NOMO-1 treated with dmso at 0.1 percent for 144 hours (cell line): Measurements from ENCODE around the gene TMEM100.

Source experiments
- DNase-seq: peaks from one replicate; lab custom pipeline; 2025; ENCODE audit not compliant: unreplicated experiment; lab: John Stamatoyannopoulos, UW

Gene TMEM100

GRCh38 chr17:55720919-55721836 lies 1.5 kb downstream of the TMEM100 start:
- no peak for DNase-seq

- DNase-seq = no peak
Observed at GRCh38 chr17:55717898-55718735, 4.5 kb downstream of the TMEM100 start.

- no peak for DNase-seq
Observed at GRCh38 chr17:55717432-55717831, 5.2 kb downstream of the TMEM100 start.

DNA sequence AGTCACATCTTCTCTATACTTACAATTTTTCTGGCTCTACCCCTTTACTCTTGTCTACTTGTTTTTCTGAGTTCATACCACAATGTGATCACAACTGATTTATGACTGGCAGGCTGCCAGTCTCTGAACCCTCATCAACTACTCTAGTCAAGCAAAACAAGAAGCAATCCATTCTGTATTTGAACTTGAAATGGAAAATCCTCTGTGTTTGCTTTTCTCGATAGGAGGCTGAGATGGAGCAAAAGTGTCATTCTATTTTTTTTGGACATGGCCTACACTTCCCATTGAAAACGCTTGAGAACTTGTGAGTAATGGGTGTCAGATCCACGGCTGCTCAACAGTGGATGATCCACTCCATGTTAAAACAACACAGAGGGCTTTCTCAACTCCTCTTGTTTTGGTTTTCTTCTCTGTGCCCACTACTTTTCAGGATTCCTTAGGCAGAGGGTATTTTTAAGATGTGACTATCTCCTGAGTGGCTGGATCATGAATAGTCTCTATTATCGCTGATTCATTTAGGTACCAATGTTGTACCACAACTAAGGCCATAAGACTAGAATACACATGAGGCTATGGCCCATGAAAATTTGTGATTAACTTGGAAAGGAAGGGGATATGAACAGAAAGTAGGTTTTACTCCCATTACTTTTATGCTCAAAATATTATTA lies 11.7 kb downstream of the TMEM100 start:
- no peak for DNase-seq

DNA sequence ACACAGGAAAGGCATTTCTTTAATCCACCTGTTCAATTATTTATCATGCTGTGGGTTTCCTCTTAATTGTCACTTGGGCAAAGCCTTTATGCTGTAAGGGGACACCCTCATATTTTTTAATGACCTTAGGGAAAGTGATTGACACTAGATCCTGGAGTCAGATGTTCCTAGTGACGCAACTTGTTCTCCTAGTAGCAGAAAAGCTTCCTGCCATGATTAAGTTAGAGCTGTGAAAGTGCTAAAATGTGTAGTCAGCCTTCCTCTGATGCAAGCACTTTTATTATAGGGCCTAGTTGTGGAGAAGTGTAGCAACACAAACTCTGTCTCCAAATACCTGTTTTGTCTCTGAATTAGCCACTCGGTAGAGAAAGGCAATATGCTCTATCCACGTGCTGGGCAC lies 12.3 kb downstream of the TMEM100 start:
- peak; percentile 32 for DNase-seq

DNA sequence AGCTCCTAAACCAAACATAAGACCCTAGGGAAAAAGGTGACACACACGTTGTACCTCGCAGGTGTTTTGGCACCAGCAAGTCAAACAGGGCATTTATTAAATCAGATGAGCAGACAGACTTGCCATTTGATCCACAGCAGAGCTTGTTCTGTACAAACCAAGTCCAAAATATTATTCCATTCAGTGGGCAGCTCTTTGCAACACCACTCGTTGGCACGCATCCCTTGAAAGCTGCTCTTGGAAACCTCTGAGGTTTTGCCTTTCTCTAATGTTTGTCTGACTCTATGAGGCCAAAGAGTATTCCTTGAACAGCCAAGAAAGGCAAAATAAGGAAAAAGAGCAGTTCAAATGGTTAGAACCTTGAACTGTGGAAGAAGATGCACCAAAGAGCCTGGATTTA lies 12.7 kb downstream of the TMEM100 start:
- DNase-seq = no peak

DNA sequence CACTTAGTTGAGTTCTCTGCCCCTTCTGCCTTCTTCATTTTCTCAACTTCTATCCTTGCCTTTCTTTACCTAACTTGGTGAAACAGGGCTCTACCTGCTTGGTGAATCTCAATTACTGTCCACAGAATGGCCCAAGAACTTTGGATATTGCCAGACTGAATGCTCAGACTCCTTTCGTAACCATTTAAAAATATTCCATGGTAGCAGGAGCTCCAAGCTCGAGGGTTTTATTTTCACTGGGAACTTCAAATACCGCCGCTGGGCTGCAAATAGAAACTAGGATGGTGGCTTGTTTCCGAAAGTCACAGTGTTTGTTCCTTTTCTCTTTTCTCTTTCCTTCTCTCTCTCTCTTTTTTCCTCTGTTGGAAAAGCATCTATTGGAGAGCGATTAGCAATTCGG lies 13.2 kb downstream of the TMEM100 start:
- DNase-seq = no peak

DNA sequence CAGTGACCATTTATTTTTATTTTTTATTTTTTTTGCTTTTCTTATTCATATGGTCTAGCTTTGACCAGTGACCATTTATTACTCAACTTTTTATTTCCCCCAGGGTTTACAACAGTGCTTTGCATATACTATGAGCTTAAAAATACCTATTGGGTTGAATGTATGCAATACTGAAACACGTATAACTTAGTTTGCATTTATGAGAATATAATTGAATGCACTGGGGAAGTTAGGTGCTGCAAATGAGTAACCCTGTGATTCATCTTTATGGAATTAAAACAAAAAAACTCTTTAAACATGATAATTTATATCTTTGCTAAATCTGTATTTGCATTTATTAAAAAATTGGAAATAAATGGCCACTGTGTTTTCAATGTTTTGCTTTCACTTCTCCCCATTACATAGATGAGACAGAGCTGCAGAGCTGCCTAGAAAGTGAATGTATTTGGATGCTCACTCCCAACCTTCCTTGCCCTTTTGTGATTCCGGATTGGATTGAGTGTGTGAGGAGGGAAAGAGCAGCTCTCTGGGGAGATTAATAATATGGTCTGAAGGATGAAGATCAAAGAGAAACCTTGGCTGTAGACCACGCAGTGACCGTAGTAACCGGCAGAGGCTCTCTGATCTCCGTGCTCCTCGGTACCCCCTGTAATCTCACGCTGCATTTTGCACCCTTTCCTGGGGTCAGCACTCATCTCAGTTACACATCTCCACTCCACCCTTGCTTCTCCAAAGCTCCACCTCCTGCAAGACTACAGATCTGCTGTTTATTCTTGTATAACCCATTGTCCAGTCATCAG lies 14.3 kb downstream of the TMEM100 start:
- DNase-seq = no peak

DNA sequence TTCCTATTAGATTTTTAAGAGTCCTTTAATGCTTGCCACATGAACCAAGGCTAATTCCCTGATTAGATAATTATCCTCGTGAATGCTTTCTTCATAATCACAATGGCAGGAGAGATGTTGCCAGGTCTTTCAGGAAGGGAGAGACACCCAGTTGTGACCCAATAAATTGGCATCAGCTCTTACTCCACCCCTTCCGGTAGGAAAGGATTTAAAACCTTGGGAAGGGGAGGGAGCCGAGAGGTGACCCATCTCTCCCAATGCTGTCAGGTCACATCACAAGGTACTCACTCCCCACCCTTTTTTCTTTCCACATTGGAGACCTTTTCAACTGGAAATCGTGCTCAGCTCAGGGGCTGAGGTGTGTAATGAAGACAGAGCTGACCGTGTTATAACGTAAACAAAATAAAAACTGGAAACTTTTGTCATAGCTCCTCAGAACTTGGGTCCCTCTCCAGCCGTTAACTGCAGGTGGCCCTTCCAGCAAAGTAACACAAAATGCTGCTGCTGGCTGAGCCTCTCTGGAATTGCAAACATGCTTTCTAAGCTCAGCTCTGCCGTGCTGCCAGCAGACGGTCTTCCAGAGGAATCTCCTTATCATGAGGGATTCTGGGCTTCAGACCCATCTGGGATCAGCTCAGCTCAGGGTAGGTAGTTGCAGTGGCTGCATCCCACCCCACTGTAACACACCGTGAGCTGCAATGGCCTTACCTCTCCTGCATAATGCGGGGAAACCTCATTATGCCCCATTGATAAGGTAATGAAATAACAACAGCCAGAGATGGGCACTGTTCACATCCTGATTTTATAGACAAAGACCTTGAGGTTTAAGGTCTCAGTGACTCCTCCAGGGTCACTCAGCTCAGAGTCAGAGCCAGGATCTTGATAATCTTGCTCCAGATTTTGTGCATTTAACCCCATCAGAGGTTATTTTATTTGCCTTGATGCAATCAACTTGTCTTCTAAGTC lies 15.6 kb downstream of the TMEM100 start:
- no peak for DNase-seq

GRCh38 chr17:55705847-55706246 lies 16.8 kb downstream of the TMEM100 start:
- no peak for DNase-seq

DNA sequence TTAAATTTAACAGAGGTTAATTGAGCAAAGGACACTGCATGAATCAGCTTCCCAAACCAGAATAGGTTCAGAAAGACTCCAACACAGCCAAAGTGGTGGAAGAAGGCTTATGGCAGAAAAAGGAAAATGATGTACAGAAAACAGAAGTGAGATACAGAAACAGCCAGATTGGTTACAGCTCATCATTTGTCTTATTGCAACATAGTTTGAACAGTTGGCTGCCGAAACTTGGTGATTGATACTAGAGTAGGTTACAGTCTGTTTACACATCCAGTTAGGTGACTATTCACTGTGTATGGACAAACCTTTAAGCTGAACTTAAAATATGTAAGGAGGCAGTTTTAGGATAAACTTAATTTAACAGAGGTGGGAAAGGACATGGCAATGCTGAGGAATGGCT lies 18.3 kb downstream of the TMEM100 start:
- DNase-seq = peak; percentile 46

GRCh38 chr17:55702150-55702549 lies 20.5 kb downstream of the TMEM100 start:
- no peak for DNase-seq

DNA sequence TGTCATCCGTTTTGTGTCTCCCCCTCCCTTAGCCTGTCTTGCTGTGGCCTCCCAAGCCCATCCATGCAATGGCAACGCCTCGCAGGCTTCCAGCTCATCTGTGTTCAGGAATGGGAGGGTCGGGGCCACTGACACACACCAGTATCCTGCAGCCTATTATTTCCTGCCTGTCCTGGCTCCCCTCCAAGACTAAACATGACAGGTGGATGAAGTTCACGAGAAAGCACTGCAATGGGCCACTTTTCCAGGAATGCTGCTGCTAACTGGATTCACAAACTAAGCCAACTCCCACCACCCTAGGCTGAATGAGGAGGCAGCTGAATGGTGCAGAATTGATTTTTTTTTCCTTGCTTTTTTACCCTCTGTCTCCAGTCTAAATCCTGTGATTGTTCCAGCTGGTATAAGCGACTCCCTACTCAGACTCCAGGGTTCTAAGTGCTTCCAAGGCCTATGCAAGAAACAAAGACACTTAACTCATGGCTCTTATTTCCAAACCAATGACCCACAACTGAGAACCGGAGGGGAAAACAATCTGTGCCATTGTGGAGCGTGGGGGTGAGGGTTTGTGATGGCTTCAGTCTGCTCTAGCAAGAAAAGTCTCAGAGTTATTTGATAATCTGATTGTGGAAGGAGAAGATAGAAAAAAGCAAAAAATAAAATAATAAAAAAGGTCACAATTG lies 23.3 kb downstream of the TMEM100 start:
- no peak for DNase-seq

DNA sequence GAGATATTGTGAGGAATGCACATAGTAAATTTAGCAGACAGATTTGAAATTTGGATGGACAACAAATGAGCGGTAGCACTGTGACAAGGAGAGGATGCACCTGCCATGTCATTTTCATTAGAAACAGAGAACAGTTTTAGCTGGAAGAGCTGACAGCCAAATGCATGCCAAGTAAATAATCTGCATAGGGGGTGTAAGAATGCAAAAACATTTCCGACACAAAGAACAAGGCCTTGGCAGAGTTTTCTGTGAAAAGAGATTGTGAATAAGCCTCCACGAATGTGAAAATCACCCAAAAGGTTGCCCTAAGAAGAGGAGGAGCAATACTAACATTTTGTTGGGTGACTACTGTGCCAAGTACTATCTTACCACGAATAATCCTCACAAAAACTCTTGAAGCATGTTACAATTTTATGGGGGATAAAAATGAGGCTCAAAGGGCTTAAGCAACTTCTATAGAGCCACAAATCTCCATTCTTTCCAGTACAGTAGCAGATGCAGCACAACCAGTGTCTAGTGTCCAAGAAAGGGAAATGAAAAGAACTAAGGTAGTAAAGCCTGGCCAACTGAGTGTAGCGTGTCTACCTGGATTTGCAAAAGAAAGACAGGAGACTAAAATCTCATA lies 28.3 kb downstream of the TMEM100 start:
- DNase-seq = no peak

DNA sequence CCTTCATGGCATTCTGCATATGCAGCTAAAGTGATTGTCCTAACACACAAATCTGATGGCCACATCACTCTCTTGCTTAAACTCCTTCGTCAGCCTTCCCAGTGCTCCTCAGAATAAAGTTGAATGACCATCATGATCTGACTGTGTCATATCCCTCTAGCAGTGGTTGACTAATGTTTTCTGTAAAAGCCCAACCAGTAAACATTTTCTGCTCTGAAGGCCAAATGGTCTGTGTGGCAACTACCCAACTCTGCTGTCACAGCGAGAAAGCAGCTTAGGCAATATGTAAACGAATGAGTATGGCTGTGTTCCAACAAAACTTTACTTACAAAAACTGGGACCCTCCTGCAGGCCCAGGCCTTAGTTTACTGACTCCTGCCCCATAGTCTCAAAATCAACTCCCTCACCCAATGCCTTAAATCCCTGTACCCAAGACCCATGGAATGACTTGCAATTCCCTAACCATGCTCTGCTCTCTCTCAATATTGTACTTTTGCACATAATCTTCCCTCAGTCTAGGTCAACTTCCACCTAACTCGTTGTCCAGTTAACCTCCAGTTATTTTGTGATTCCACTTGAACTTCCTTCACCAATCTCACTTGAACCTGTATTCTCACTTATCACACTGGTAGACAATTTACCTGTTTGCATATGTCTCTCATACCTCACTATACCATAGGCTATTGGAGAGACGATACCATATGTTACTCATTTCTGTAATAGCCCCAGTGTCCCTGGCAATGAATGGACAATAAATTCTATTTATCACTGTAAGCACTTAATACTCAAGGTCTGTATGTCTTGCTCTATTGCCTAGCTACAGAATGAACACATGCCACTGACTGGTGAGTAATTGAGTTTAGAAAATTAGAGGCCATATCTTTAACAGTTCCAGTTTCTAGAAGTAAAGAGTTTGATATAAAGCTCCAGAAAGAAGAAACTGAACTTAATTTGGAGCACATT lies 29.1 kb downstream of the TMEM100 start:
- DNase-seq = no peak

DNA sequence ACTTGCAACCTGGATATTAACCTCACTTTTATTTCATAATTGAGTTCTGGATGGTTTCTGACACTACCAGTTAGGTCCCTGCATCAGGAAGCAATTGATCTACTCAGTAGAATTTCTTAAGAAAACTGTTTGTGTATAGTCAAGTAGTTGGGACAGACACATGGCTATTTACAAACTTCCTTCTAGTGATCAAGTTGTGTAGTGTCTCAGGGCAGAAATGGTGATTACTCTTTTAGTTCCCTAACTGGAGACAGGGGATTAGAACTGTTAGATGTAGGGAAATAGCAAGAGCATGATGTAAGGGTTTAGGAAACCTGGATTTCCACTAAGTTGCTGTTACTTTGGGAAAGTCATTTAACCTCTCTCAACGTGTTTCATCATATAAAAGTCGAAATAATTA lies 30.4 kb downstream of the TMEM100 start:
- no peak for DNase-seq

GRCh38 chr17:55691666-55692065 lies 31.0 kb downstream of the TMEM100 start:
- no peak for DNase-seq
